GM12878 (cell line): Measurements from ENCODE around the gene SSNA1. TPM values are rescaled to one million over a fixed set of nuclear protein-coding genes. Genes with fewer than 3 reads are reported as not detected.

Source experiments
- ATAC-seq: fragments of 200-7000 bp; cut with Tn5 transposase; 3 replicates; pipeline ENCODE4 v1.9.1; 2020; ENCODE audit warnings: mild to moderate bottlenecking, moderate library complexity
- BruUV-seq: library from RNA; stranded (reverse); fragments of 400-500 nt; replicated peaks from 2 replicates; lab custom pipeline; 2021; lab: Mats Ljungman, UMichigan
- CTCF ChIA-PET: fragments of 300-600 bp; sonication (Branson Sonifier 250); formaldehyde crosslinking; extraction: SDS; loops from one replicate; lab custom pipeline; 2021; ENCODE audit warnings: inconsistent platforms; lab: Yijun Ruan, JAX
- POLR2A ChIA-PET: fragments of 350-600 bp; formaldehyde crosslinking; extraction: SDS; loops from one replicate; lab custom pipeline; 2021; ENCODE audit warnings: inconsistent platforms; lab: Charles Lee
- RAD21 ChIA-PET: fragments of 300-600 bp; sonication (Branson Sonifier 250); formaldehyde crosslinking; loops from one replicate; lab custom pipeline; 2023; ENCODE audit warnings: antibody characterized with exemption; ENCODE audit not compliant: unreplicated experiment; lab: Charles Lee
- SMC1A ChIA-PET: fragments of 300-600 bp; sonication (Branson Sonifier 250); formaldehyde crosslinking; loops from one replicate; lab custom pipeline; 2023; ENCODE audit not compliant: unreplicated experiment, uncharacterized antibody; lab: Charles Lee
- DNase-seq: peaks from one replicate; pipeline ENCODE4 v3.0.0-alpha.2; 2011; ENCODE audit warnings: low read depth, low spot score
- FAIRE-seq: peaks from 3 replicates; lab custom pipeline; 2011; peaks lifted over from hg19 to GRCh38; lab: Jason Lieb, UNC
- H2AFZ ChIP-seq: 2 replicates; pipeline ENCODE4 v1.6.0; 2011; ENCODE audit warnings: low read depth, low read length, control low read depth; ENCODE audit not compliant: control insufficient read depth
- H3K27ac ChIP-seq: 2 replicates; pipeline ENCODE4 v1.5.1; 2011; ENCODE audit warnings: control low read depth; ENCODE audit not compliant: control insufficient read depth, insufficient read depth
- H3K27me3 ChIP-seq, 2 experiments: replicated peaks in 1 of 2; 2 replicates each; pipeline versions ENCODE4 v1.6.0 to v1.6.1; 2011; ENCODE audit warnings: low read length in 1 of 2; ENCODE audit not compliant: control insufficient read depth in 2 of 2, insufficient read depth in 2 of 2
- H3K36me3 ChIP-seq, 2 experiments: 2 replicates each; pipeline ENCODE4 v1.5.1; 2011; ENCODE audit warnings: low read length in 1 of 2; ENCODE audit not compliant: control insufficient read depth in 2 of 2, insufficient read depth in 2 of 2
- H3K4me1 ChIP-seq: 2 replicates; pipeline ENCODE4 v1.6.1; 2011; ENCODE audit warnings: mild to moderate bottlenecking, low read length, moderate library complexity, mixed read lengths; ENCODE audit not compliant: control insufficient read depth, insufficient read depth
- H3K4me2 ChIP-seq: 2 replicates; pipeline ENCODE4 v1.6.0; 2011; ENCODE audit warnings: control low read depth; ENCODE audit not compliant: control insufficient read depth, insufficient read depth
- H3K4me3 ChIP-seq: fragments of 200-600 bp; sonication (generic); 2 replicates; pipeline ENCODE4 v1.5.1; 2016
- H3K79me2 ChIP-seq: 2 replicates; pipeline ENCODE4 v1.6.0; 2011; ENCODE audit warnings: low read length; ENCODE audit not compliant: control insufficient read depth, insufficient read depth
- H3K9ac ChIP-seq: 2 replicates; pipeline ENCODE4 v1.8.0; 2011; ENCODE audit warnings: low read length, control low read depth, mixed read lengths; ENCODE audit not compliant: control insufficient read depth, insufficient read depth
- H3K9me3 ChIP-seq: replicated peaks from 3 replicates; pipeline ENCODE4 v1.5.1; 2011; ENCODE audit warnings: mild to moderate bottlenecking, low read length; ENCODE audit not compliant: control insufficient read depth, insufficient read depth
- H4K20me1 ChIP-seq: 2 replicates; pipeline ENCODE4 v1.6.0; 2011; ENCODE audit not compliant: control insufficient read depth, insufficient read depth
- BCL3 ChIP-seq: IDR thresholded peaks from 2 replicates; pipeline ENCODE4 v1.6.1; 2011; ENCODE audit warnings: borderline replicate concordance, low read depth, mild to moderate bottlenecking, moderate library complexity, low read length; ENCODE audit not compliant: insufficient read depth, poor library complexity, severe bottlenecking
- EED ChIP-seq: sonication (generic); IDR thresholded peaks from 2 replicates; pipeline ENCODE4 v1.6.1; 2016; ENCODE audit warnings: antibody characterized with exemption, low read depth
- HDAC2 ChIP-seq: fragments of 200-600 bp; sonication (generic); IDR thresholded peaks from 2 replicates; pipeline ENCODE4 v1.6.1; 2017
- LARP7 ChIP-seq: fragments of 450-650 bp; IDR thresholded peaks from 2 replicates; pipeline ENCODE4 v1.6.1; 2017; ENCODE audit warnings: mild to moderate bottlenecking
- PML ChIP-seq: IDR thresholded peaks from 2 replicates; pipeline ENCODE4 v1.6.1; 2012; ENCODE audit warnings: low read length, inconsistent platforms
- RB1 ChIP-seq: fragments of 450-650 bp; formaldehyde crosslinking; IDR thresholded peaks from 2 replicates; pipeline ENCODE4 v1.6.1; 2017; ENCODE audit warnings: mild to moderate bottlenecking, borderline replicate concordance
- SKIL ChIP-seq: fragments of 450-650 bp; IDR thresholded peaks from 2 replicates; pipeline ENCODE4 v1.6.1; 2017; ENCODE audit warnings: mild to moderate bottlenecking, low read depth, inconsistent platforms; ENCODE audit not compliant: poor library complexity, severe bottlenecking
- SMAD1 ChIP-seq: fragments of 450-650 bp; IDR thresholded peaks from 2 replicates; pipeline ENCODE4 v1.6.1; 2018; ENCODE audit warnings: mild to moderate bottlenecking, low read depth; ENCODE audit not compliant: partially characterized antibody
- SMARCA5 ChIP-seq: fragments of 450-650 bp; IDR thresholded peaks from 2 replicates; pipeline ENCODE4 v1.6.1; 2017; ENCODE audit warnings: mild to moderate bottlenecking
- STAT1 ChIP-seq: fragments of 450-650 bp; conservative IDR thresholded peaks from 2 replicates; pipeline ENCODE4 v1.6.1; 2014; ENCODE audit warnings: antibody characterized with exemption, mild to moderate bottlenecking
- ZBTB11 ChIP-seq: fragments of 450-650 bp; formaldehyde crosslinking; IDR thresholded peaks from 2 replicates; pipeline ENCODE4 v1.5.0; 2022; ENCODE audit warnings: mild to moderate bottlenecking, missing genetic modification characterization
- ZZZ3 ChIP-seq: IDR thresholded peaks from 2 replicates; pipeline ENCODE4 v1.6.1; 2011; ENCODE audit warnings: low read depth; ENCODE audit not compliant: control insufficient read depth, insufficient read length
- WGBS: methylation state at CpG from one replicate; pipeline ENCODE4 v1.1.6; 2016; ENCODE audit warnings: low lambda C conversion rate; ENCODE audit not compliant: insufficient replicate concordance, insufficient coverage; ENCODE audit errors: missing lambda C conversion rate; 5-methylcytosine and 5-hydroxymethylcytosine counted together
- in situ Hi-C: fragments of 300-500 bp; cut with MboI; formaldehyde crosslinking; loops from 9 replicates; pipeline ENCODE4 v1.14.3; 2018; ENCODE audit warnings: mixed read lengths
- intact Hi-C: fragments of 100-400 bp; cut with micrococcal nuclease; formaldehyde crosslinking; loops from one replicate; pipeline ENCODE4 v1.14.2; 2022; ENCODE audit not compliant: unreplicated experiment
- polyA plus RNA-seq, 11 experiments: library from polyadenylated mRNA; depleted of rRNA in 4 of 11; unstranded in 6 of 11; stranded (reverse) in 5 of 11; fragments of >200 nt; fragmentation: Nextera tagmentation in 4 of 11; fragmentation: Illumina TruSeq in 1 of 11; extraction: Ambion mirVana in 4 of 11; extraction: Trizol in 1 of 11; gene quantifications; 1 replicate in 1 of 11; 2 replicates in 10 of 11; pipeline versions ENCODE4 v1.2.1 to v1.2.3, GENCODE V29; 2011 to 2016; ENCODE audit warnings: inconsistent platforms in 2 of 11, missing spikeins in 2 of 11, low read depth in 1 of 11
- total RNA-seq, 4 experiments: library from RNA; depleted of rRNA in 3 of 4; stranded (reverse); fragments of >200 nt in 3 of 4; fragmentation: Illumina TruSeq in 1 of 4; extraction: Trizol in 1 of 4; gene quantifications; 2 replicates each; pipeline versions ENCODE4 v1.2.1 to v1.2.3, GENCODE V29; 2013 to 2021

Gene SSNA1
- total and polyA plus RNA-seq, 10 of the 15 experiments (the other 5 are each of a cell fraction or from before 2014, with no cell fraction given) = 0.63 to 139 (median 78.0) TPM

GRCh38 chr9:137236238-137236935 lies 47.9 kb downstream of the SSNA1 start:
- intact Hi-C loops = loop anchor here (5.0 kb wide), 1 partner anchor 449 kb away; no protein-coding TSS in a partner anchor
- peaks cover 26% of the 10 kb centered on the region for H3K4me1 ChIP-seq
- BruUV-seq = no TSS peak
- TF ChIP-seq LARP7 (peak; percentile 67; the same call in 1 of the 2 replicates), SKIL (no peak), STAT1 (0 out of 2 replicates have a peak, but pooled peaks have one; percentile 76), ZZZ3 (no peak), RB1 (peak; percentile 86; the same call in 1 of the 2 replicates), SMAD1 (no peak), EED (peak; percentile 68), BCL3 (no peak), SMARCA5 (peak; percentile 95), PML (no peak), HDAC2 (no peak), ZBTB11 (CRISPR knock-in tag) (no peak)

More at GRCh38 chr9:137236238-137236935, 47.9 kb downstream of the SSNA1 start:
- H3K9me3 ChIP-seq = no peaks in the 10 kb centered on the region
- no peaks in the 10 kb centered on the region for H3K27me3 ChIP-seq
- peaks cover 8% of the 10 kb centered on the region for H3K79me2 ChIP-seq
- peak overlapping the region; percentile 44 for H3K9ac ChIP-seq
- SMC1A ChIA-PET = interaction anchor here (0.7 to 2.4 kb wide), 9 partner anchors 11 to 176 kb away, joined by 3 to 6 read pairs (median 4); partner anchors contain the start of gene TOR4A
- no peak for FAIRE-seq
- RAD21 ChIA-PET = interaction anchor here (0.6 to 4.6 kb wide), 30 partner anchors 13 to 437 kb away, joined by 3 to 20 read pairs (median 4); partner anchors contain the start of genes ANAPC2, MAN1B1, NELFB and RNF208
- in situ Hi-C loops = no loop called here
- peak overlapping the region; percentile 94 for H3K4me2 ChIP-seq
- no peak for DNase-seq
- POLR2A ChIA-PET = interaction anchor here (0.6 to 9.2 kb wide), 10 partner anchors 13 to 805 kb away, joined by 3 to 112 read pairs (median 6); partner anchors contain the start of genes CYSRT1, NELFB, NRARP and RNF208
- H3K4me3 ChIP-seq = no peak overlapping the region
- peak overlapping the region; percentile 65 for H2AFZ ChIP-seq
- H4K20me1 ChIP-seq = no peaks in the 10 kb centered on the region
- peak overlapping the region; percentile 31; the same call in 1 of the 2 replicates for H3K27ac ChIP-seq
- 8% methylated on average over 27 of the region's 31 CpGs for WGBS
- H3K36me3 ChIP-seq = no peaks in the 10 kb centered on the region
- CTCF ChIA-PET = interaction anchor here (0.6 to 5.3 kb wide), 43 partner anchors 11 to 471 kb away, joined by 3 to 52 read pairs (median 4); partner anchors contain the start of genes ANAPC2, CYSRT1, DPP7 and EXD3
- peak; percentile 65 for ATAC-seq
